Tibial artery (tissue), 4 donors: Measurements from ENCODE around the gene USH1C.

Experiments used
- DNase-seq, 2 donors: peaks; one replicate each; pipeline ENCODE4 v3.0.0-alpha.2; 2019
- H3K27ac ChIP-seq, 2 donors: fragments of 200-600 bp; sonication (generic) in 1 of 2; 1 replicate in 1 of 2; 2 replicates in 1 of 2; pipeline ENCODE4 v1.5.1; 2018 to 2019; ENCODE audit warnings: mild to moderate bottlenecking in 1 of 2
- H3K27me3 ChIP-seq, 2 donors: fragments of 200-600 bp; sonication (generic) in 1 of 2; one replicate each; pipeline versions ENCODE4 v1.5.1 to v1.6.0; 2016 to 2019
- H3K36me3 ChIP-seq, 3 donors: fragments of 200-600 bp; sonication (generic) in 2 of 3; one replicate each; pipeline ENCODE4 v1.5.1; 2016 to 2019; ENCODE audit warnings: mild to moderate bottlenecking in 2 of 3
- H3K4me1 ChIP-seq, 4 donors: fragments of 200-600 bp; sonication (generic) in 2 of 4; 1 replicate in 3 of 4; 2 replicates in 1 of 4; pipeline ENCODE4 v1.5.1; 2016 to 2019
- H3K4me3 ChIP-seq, 2 donors: fragments of 200-600 bp; sonication (generic) in 1 of 2; 1 replicate in 1 of 2; 2 replicates in 1 of 2; pipeline ENCODE4 v1.5.1; 2018 to 2019; ENCODE audit warnings: mild to moderate bottlenecking in 2 of 2
- H3K9me3 ChIP-seq, 3 donors: fragments of 200-600 bp; sonication (generic) in 1 of 3; one replicate each; pipeline ENCODE4 v1.5.1; 2016 to 2019
- intact Hi-C: fragments of 100-400 bp; cut with DNase I; formaldehyde crosslinking; loops from one replicate; pipeline ENCODE4 v1.15.0; 2023; ENCODE audit warnings: low total_unique reads
- TF ChIP-seq, protein P1 (sequence below), 2 experiments: fragments of 200-600 bp in 1 of 2; fragments of 450-650 bp in 1 of 2; IDR thresholded peaks; one replicate each; pipeline ENCODE4 v1.5.1; 2017 to 2019; ENCODE audit warnings: antibody characterized with exemption in 2 of 2, mild to moderate bottlenecking in 1 of 2, moderate library complexity in 1 of 2

Gene USH1C

DNA sequence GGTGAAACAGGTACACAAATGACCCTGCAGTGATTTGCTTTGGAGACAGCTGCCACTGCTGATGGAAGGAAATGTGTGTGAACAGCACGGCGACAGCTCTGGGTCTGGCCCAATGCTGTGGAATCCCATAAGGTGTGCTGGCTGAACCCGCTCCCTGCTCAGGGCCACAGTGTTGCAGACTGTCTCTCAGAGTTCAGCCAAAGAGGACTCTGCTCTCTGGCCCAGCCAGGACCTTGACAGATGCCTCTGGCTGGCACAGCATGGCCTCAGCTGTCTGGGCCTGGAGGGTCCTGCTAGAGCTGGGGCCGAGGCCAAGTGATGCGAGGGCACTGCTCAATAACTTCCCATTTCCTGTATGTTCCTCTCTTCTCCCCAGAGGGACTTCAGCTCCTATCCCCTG is 62.3 kb downstream of the USH1C start:
- Histone ChIP-seq H3K4me1 (peaks cover 0 to 7% (median 0%) of the 10 kb centered on the region in 4 donors), H3K4me3 (no peak overlapping the region), H3K27ac (no peak overlapping the region), H3K27me3 (peaks cover 0 to 27% of the 10 kb centered on the region in 2 donors), H3K36me3 (no peaks in the 10 kb centered on the region), H3K9me3 (no peaks in the 10 kb centered on the region)
- DNase-seq, result no peak
- intact Hi-C loops, result no loop called here
- TF ChIP-seq, protein P1, sequence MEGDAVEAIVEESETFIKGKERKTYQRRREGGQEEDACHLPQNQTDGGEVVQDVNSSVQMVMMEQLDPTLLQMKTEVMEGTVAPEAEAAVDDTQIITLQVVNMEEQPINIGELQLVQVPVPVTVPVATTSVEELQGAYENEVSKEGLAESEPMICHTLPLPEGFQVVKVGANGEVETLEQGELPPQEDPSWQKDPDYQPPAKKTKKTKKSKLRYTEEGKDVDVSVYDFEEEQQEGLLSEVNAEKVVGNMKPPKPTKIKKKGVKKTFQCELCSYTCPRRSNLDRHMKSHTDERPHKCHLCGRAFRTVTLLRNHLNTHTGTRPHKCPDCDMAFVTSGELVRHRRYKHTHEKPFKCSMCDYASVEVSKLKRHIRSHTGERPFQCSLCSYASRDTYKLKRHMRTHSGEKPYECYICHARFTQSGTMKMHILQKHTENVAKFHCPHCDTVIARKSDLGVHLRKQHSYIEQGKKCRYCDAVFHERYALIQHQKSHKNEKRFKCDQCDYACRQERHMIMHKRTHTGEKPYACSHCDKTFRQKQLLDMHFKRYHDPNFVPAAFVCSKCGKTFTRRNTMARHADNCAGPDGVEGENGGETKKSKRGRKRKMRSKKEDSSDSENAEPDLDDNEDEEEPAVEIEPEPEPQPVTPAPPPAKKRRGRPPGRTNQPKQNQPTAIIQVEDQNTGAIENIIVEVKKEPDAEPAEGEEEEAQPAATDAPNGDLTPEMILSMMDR (IDR thresholded peaks at IDR 0.05), result no peak

- Histone ChIP-seq H3K4me1 (peaks cover 0 to 19% (median 6%) of the 10 kb centered on the region in 4 donors), H3K27me3 (peaks cover 0 to 51% of the 10 kb centered on the region in 2 donors), H3K36me3 (no peaks in the 10 kb centered on the region), H3K9me3 (no peaks in the 10 kb centered on the region), H3K27ac (no peak overlapping the region), H3K4me3 (no peak overlapping the region)
- TF ChIP-seq, protein P1 (IDR thresholded peaks at IDR 0.05), result no peak
- DNase-seq, result no peak
- intact Hi-C loops, result no loop called here
Observed at GRCh38 chr11:17479284-17480214, 64.7 kb downstream of the USH1C start.

DNA sequence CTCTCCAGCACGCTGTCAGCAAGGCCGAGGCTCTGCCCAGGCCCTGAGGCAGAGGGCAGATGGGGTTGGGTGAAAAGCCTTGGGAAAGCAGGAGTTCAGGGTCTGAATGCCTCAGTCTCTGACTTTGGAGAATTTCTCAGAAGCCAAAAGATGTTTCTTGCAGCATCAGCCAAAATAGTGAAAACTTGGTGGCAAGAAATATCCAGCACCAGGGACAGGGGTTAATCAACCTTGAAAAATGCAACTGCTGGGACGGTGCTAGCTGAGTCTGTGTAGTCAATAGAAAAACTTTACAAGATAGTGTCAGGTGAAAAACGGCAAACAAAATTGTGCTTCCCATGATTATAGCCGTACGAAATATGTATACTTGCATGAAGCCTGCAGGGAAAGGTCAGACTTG is 66.1 kb downstream of the USH1C start:
- intact Hi-C loops, result no loop called here
- H3K36me3 ChIP-seq, result no peaks in the 10 kb centered on the region
- TF ChIP-seq, protein P1 (IDR thresholded peaks at IDR 0.05), result no peak
- no peak overlapping the region for H3K27ac ChIP-seq
- peaks cover 0 to 63% of the 10 kb centered on the region in 2 donors for H3K27me3 ChIP-seq
- H3K4me1 ChIP-seq, result peaks cover 0 to 19% (median 6%) of the 10 kb centered on the region in 4 donors
- DNase-seq, result no peak
- no peak overlapping the region for H3K4me3 ChIP-seq
- H3K9me3 ChIP-seq, result no peaks in the 10 kb centered on the region

GRCh38 chr11:17477361-17477760 is 66.9 kb downstream of the USH1C start:
- H3K27ac ChIP-seq, result no peak overlapping the region
- TF ChIP-seq, protein P1 (IDR thresholded peaks at IDR 0.05), result no peak
- no peaks in the 10 kb centered on the region for H3K36me3 ChIP-seq
- no peak for DNase-seq
- peaks cover 0 to 19% (median 6%) of the 10 kb centered on the region in 4 donors for H3K4me1 ChIP-seq
- H3K4me3 ChIP-seq, result no peak overlapping the region
- peaks cover 0 to 68% of the 10 kb centered on the region in 2 donors for H3K27me3 ChIP-seq
- H3K9me3 ChIP-seq, result no peaks in the 10 kb centered on the region
- intact Hi-C loops, result no loop called here

GRCh38 chr11:17477084-17477333 is 67.2 kb downstream of the USH1C start:
- no peaks in the 10 kb centered on the region for H3K36me3 ChIP-seq
- H3K27ac ChIP-seq, result no peak overlapping the region
- H3K27me3 ChIP-seq, result peaks cover 0 to 68% of the 10 kb centered on the region in 2 donors
- intact Hi-C loops, result no loop called here
- no peak overlapping the region for H3K4me3 ChIP-seq
- H3K4me1 ChIP-seq, result peaks cover 0 to 19% (median 6%) of the 10 kb centered on the region in 4 donors
- no peaks in the 10 kb centered on the region for H3K9me3 ChIP-seq
- no peak for DNase-seq
- TF ChIP-seq, protein P1 (IDR thresholded peaks at IDR 0.05), result no peak
